GF-D8 (cell line): ENCODE data around the gene PHF2.
"Not testable (repeated sequence)": the region's sequence is repeated elsewhere in the genome, so short reads cannot be mapped to it uniquely, and the experiment has no call there.

Experiments
- DNase-seq: peaks from one replicate; lab custom pipeline; 2025; lab: John Stamatoyannopoulos, UW

Gene PHF2

DNA sequence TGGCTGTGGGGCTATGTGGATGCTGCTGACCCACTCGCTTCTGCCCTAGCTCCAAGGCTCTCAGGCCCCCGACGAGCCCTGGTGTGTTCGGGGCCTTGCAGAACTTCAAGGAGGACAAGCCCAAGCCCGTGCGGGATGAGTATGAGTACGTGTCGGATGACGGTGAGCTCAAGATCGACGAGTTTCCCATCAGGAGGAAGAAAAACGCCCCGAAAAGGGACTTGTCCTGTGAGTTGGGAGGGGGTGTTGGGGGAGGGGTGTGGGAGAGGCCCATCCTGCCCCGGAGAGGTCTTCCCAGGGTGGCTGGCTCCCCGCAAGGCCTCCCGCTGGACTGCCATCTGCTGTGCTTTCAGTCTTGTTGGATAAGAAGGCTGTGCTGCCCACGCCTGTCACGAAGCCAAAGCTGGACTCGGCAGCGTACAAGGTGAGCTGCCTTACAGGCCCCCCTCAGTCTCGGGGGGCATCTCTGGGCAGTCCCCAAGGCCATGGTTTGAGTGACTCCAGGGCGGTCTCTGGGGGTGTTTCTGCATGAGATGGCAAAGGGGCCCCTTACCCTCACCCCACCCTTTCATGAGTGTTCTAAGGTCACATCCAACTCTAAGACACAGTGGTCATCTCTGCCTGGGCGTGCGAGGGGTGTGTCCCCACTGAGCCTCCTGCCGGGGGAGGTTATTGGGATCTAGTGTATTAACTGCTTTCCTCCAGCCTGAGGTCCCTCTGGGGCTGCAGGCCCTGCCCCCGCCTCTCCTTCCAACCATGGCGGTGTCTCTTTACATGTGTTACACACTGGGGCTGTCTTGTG is 89.5 kb downstream of the PHF2 start:
- no peak for DNase-seq

DNA sequence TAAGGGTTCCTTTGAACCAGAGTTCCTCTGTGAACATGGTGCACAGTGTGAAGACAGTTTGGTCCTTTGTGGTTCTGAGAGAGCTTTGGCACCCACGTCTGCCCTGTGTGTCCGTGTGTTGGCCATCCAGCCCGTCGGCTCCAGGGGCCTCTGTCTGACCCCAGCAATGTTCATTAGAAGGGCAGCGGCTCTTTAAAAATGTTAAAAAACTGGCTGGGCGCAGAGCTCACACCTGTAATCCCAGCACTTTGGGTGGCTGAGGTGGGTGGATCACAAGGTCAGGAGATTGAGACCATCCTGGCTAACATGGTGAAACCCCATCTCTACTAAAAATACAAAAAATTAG is 90.0 kb downstream of the PHF2 start:
- not testable (repeated sequence) for DNase-seq

DNA sequence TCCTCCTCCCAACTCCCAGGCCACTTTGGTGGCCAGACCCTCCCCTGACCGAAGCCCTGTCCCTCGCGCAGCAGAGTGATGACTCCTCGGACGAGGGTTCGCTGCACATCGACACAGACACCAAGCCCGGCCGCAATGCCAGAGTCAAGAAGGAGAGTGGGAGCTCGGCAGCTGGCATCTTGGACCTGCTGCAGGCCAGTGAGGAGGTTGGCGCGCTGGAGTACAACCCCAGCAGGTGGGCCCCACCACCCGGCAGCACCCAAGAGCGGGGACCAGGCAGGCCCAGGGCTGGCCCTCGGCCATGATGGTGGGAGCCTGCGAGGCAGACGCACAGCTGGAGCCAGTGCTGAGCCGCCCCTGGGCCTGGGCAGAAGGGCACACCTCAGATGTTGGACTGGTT is 90.6 kb downstream of the PHF2 start:
- DNase-seq: no peak

DNA sequence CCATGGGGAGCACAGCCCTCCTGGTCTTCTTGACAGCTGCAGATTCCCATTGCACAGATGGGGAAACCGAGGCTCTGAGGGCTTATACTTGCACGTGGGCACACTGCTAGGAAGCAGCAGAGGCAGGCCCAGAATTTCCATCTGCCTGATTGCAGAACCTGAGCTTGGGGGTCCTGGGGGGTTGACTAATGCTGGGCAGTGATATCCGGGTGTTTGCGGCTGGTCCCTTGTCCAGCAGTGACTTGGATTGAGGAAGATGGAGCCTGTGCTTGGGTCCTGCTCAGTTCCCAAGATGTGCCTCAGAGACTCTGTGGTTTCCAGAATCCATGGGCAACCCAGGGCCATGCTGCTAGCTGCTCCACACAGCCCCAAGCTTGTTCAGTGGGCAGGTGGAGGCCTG is 91.2 kb downstream of the PHF2 start:
- DNase-seq: no peak

DNA sequence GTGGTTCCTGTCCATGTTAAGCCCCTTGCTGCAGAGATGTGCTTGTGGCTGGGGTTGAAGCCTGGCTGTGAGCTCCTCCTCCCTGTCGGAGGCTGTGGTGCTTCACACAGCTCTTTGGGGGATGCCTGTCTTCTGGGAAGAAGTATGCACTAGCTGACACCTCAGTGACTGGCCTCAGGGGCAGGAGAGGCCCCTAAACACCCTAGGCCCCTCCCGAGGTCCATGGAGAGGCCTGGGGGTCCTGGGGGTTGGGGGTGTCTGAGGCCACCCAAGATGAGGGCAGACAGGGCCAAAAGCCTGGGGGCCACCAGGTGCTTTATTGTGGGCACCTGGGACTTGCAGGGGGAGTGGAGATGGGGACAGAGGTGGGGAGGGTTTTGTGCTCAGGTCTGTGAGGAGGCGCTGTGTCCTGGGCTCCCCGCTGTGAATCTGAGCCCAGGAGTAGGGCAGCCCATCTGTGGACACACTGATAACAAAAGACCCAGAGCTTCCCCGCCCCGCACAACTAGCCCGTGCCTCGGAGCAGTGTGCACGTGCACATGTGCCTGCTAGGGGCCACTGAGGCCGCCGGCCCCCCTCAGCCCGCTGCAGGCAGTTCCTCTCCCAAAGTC is 92.0 kb downstream of the PHF2 start:
- no peak for DNase-seq

DNA sequence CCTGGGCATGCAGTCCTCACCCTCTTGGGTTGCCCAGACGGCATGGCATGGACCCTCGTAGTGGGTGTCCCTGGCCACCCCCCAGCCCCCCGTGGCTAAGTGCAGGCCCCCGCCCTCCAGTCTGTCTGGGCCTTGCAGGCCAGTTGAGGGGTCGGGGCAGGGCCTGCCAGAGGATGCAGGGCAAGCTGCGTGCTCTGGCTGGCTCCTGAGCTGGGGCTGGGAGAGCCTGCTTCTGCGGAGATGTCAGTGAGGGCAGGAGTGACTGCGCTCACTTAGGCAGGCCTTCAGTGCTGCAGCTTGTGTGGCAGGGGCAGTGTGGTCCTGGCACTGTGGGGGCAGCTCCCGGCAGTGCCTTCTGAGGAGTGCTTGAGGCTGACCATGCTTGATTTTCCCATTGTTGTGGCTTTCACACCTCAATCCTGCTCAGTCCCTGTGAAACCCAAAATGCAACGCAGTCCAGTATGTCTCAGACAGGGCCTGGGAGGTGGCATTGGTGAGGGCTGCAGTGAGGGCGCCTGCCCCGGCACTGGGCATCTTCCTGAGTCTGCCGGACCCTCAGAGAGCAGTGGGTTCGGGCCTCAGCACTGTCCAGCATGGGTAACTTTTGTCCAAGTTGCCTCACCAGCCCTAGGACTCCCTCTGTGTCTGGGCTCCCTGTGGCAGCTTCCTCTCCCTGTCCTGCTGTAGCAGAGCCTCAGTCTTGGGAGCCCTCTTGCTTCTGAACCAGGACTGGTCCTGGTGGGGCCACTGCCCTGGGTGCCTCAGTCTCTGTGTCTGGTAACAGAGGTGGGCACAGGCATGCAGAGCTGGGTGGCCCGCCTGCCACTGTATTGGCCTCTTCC is 93.0 kb downstream of the PHF2 start:
- no peak for DNase-seq

DNA sequence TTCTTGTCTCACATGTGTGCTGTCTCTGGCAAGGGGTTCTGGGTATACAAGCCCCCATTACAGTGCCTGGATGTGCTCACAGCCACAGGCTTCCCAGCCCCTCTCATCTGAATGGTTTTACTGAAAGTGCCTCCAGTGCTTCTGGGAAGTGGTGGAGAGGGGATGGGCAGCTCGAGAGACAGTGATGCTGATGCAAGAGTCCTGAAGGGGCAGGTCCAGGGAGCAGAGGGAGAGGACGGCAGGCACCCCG is 93.5 kb downstream of the PHF2 start:
- DNase-seq: no peak

DNA sequence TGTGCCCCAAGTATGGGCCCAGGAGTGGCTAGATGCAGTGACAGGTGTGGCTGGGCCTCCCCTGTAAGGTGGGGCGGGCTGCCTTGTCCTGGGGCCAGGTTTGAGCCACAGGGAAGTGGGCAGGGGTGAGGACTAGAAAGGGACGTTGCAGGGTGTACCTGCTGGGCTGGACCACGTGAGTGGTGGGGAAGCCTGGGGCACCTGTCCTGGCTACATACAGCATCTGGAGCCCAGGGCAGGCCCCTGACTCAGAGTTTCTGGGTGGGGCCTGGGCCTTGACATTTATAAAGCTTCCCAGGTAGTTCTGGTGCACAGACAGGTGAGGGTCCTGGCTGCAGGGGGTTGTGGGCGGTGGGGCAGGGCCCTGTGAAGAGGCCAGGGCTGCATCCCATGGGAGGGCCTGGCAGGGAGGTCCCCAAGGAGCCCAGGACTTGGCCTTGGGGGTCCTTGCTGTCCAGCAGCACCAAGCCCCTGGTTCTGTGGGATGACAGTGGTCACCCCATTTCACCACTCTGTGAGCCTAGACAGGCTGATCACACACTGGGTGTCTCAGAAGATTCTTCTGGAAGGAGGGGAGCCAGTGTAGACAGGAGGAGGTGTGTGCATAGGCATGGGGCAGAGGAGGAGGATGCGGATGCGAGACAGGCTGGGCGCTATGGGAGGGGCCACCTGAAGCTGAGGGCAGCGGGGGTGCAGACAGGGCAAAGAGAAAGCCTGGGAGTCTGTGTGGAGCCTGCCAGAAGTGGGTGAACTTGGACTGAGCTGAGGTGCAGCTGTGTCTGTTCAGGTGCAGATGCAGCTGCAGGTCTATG is 94.0 kb downstream of the PHF2 start:
- DNase-seq: no peak

DNA sequence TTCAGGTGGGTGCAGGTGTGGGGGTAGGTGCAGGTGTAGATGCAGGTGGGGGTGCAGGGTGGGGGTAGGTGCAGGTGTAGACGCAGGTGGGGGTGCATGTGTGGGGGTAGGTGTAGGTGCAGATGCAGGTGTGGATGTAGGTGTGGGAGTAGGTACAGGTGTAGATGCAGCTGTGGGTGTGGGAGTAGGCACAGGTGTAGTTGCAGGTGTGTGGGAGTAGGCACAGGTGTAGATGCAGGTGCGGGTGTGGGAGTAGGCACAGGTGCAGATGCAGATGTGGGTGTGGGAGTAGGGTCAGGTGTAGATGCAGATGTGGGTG is 94.6 kb downstream of the PHF2 start:
- no peak for DNase-seq

DNA sequence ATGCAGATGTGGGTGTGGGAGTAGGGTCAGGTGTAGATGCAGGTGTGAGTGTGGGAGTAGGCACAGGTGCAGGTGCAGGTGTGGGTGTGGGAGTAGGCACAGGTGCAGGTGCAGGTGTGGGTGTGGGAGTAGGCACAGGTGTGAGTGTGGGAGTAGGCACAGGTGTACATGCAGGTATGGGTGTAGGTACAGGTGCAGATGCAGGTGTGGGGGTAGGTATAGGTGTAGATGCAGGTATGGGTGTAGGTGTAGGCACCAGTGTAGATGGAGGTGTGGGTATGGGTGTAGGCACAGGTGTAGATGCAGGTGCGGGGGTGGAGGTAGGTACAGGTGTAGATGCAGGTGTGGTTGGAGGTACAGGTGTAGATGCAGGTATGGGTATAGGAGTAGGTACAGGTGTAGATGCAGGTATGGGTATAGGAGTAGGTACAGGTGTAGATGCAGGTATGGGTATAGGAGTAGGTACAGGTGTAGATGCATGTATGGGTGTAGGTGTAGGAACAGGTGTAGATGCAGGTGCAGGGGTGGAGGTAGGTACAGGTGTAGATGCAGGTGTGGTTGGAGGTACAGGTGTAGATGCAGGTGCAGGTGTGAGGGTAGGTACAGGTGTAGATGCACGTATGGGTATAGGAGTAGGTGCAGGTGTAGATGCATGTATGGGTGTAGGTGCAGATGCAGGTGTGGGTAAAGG is 96.1 kb downstream of the PHF2 start:
- DNase-seq: not testable (repeated sequence)

DNA sequence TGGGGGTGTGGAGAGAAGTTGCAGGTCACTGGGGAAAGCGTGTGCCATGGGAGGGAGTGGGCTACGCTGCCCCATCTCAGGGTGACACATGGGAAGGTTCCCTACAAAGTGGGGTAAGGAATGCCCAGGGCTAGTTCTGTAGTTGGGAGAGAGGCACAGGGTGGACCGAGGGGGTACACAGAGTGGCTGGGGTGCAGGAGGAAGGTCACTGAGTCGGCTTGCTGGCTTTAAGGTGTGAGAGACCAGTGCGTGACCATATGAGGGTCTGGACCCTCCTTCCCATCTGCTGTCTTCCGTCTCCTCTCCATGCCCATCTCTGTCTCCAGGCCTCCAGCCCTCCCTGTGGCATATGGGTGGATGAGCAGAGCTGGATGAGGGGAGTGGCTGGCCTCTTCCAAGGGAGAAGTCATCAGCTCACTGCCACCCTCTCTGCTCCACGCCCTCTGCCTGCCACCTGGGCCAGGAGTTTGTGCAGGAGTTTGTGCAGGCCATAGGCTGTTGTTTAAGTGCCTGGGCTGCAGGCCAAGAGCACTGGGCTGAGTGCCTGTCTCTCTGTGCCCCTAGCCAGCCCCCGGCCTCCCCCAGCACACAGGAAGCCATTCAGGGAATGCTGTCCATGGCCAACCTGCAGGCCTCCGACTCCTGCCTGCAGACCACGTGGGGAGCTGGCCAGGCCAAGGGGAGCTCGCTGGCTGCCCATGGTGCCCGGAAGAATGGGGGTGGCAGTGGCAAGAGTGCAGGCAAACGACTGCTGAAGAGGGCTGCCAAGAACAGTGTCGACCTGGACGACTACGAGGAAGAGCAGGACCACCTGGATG is 96.8 kb downstream of the PHF2 start:
- DNase-seq: no peak

DNA sequence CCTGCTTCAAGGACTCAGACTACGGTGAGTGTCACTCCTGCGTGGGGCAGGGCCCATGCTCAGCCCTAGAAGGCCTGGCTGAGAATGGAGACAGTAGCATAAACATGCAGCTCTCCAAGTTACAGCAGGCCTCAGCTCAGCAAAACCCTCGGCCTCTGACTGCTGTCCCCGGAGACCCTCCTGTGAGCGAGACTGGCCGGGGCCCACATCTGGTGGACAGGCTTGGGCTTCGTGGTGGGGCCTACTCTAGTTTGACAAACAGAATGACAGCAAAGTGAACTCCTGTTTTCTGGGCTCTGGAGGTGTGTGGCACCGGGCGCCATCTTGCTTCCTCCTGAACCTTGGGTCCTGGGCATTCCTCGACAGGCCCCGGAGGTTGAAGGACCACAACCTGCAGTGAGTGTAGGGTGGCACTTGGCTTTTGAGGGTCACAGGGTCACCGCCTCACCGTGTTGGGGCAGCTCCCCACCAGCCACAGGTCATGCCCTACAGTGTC is 97.5 kb downstream of the PHF2 start:
- no peak for DNase-seq

DNA sequence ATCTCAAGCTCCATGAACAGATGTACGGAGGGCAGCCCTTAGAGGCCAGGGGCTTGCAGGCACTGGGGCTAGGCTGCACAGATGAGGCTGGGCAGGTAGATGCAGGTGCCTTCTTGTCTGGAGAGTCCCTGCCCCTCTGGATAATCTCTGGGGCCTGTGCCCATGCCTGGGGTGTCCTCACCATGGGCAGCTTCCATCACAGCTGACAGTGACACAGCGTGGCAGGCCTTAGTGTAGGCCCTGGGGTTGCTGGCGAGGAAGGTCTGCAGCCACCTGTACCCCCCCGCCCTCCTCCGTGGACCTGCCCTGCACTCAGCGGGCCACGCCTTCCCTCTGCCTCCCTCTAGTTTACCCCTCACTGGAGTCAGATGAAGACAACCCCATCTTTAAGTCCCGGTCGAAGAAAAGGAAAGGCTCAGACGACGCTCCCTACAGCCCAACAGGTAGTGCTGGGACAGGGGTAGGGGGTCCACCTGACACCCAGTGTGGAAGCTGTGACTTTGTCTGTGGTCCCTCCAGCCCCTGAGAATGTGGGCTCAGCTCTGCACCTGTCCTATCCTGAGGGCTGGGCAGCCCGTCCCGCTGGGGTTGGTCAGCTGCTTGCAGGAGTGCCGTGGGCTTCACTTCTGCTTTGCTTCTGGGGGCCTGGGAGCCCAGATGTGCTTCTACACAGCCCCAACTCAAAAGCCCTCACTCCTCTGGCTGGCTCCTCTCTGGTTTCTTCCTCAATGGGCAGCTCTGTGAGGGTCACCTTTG is 98.4 kb downstream of the PHF2 start:
- no peak for DNase-seq

DNA sequence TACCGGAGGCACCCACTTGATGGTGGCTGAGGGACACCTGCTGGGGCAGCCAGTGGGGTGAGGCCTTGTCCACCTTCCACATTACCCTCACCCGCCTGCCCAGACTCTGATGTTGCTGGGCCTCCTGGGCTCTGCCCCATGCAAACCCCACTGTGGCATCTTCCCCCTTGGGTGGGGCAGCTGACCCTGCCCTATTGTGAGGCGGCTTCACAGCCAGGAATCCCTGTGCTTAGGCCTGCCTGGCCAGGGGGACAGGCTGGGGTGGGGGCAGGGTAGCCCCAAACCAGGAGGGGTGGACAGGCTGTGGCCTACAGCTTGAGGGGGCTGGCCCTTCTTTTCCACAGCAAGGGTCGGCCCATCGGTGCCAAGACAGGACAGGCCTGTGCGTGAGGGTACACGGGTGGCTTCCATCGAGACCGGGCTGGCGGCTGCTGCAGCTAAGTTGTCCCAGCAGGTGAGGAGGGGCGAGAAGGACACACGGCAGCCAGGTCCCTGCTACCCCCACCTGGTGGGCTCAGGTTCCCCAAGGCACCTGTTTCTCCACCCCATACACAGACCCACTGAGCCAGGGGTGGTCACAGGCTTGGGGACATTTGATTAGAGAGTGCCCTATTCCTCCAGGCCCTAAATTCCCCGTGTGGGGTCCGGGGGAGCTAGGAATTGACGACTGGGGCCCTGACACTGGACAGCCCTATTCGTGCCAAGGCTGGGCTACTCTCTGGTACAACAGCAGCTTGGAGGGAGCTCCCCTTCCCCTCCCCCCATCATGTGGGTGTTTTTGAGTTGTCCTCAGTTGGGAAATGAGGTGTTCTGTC is 99.2 kb downstream of the PHF2 start:
- no peak for DNase-seq

DNA sequence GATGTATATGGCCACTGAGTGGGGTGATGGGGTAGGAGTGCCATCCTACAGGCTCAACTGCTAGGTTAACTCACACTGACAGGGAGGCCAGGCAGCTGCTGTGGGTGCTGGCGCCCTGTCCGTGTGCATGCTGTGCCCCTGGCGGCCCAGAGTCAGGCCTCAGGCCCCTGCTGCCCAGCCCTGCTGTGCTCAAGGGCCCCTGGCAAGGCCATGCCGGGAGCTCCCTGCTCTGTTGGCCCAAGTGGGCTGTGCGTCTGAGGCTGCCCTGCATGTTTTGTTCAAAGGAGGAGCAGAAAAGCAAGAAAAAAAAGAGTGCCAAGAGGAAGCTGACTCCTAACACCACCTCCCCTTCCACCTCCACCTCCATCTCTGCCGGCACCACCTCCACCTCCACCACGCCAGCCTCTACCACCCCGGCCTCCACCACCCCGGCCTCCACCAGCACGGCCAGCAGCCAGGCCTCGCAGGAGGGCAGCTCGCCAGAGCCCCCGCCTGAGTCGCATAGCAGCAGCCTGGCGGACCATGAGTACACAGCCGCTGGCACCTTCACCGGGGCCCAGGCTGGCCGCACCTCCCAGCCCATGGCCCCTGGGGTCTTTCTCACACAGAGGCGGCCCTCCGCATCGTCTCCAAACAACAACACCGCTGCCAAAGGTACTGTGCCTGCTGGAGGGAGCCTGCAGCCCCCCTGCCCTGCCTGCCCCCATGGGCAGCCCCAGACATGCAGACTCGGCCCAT is 100.1 kb downstream of the PHF2 start:
- no peak for DNase-seq

DNA sequence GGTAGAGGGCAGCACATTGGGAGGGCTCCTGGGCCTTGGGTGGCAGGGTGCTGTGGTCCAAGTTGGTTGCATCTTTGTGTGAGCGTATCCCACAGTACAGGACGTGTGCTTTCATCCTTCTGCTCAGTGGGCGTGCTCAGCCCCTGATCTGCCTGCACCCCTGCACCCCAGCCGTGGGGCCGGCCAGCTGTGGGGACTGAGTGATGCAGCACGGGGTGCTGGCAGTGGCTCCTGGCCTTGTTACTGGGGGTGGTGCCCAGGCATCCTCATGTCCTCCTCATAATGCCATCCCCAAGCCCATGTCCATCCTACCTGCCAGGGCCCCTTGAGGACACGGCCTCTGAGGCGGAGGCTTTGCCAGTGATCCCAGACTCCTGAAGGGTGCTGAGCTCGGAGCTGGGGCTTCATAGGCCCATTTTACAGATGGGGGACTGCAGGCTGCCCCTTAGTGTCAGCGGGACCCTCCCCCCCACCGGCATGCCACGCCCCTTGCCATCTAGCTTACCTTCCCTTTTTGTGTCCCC is 100.7 kb downstream of the PHF2 start:
- no peak for DNase-seq

DNA sequence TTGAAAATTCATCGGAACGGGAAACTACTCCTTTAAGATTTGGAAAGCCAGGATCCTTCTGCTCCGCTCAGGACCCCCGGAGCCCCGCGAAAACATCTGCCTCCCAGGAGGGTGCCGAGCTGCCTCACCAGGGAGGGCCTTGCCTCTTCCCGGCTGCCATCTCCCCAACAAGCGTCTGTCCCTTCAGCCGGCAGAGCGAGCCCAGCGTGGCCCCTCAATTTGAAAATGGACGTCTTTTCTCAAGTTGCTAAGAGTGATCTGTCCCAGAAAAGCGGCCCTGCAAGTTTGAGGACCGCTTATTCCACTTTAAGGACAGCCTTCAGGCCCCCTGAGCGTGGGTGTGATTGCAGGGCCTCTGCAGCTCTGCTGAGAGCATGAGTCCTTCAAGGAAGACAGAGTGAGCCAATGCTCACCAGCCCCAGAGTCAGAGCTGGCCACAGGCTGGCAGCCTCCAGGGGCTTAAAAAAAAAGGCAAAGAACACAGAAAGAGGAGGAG is 101.3 kb downstream of the PHF2 start:
- DNase-seq: no peak
